H1 (cell line): ENCODE results near the gene RENBP. TPM values are rescaled to one million over a fixed set of nuclear protein-coding genes. Genes with fewer than 3 reads are reported as not detected.

Experiments
- CTCF ChIA-PET: fragments of 300-600 bp; sonication (Branson Sonifier 250); formaldehyde crosslinking; loops from one replicate; lab custom pipeline; 2021; ENCODE audit not compliant: partially characterized antibody; lab: Charles Lee
- POLR2A ChIA-PET: fragments of 300-600 bp; sonication (Branson Sonifier 250); formaldehyde crosslinking; loops from one replicate; lab custom pipeline; 2021; ENCODE audit warnings: inconsistent platforms; ENCODE audit not compliant: partially characterized antibody; lab: Charles Lee
- DNase-seq, 2 experiments: peaks; one replicate each; pipeline versions ENCODE4 v3.0.0 to v3.0.0-alpha.2; 2010 to 2022; ENCODE audit warnings: low spot score in 2 of 2, low read depth in 1 of 2, mixed read lengths in 1 of 2
- FAIRE-seq: peaks from 2 replicates; lab custom pipeline; 2011; peaks lifted over from hg19 to GRCh38; lab: Jason Lieb, UNC
- H2AFZ ChIP-seq: 2 replicates; pipeline ENCODE4 v1.8.1; 2012; ENCODE audit warnings: low read length, inconsistent platforms
- H2AK5ac ChIP-seq: 2 replicates; pipeline ENCODE4 v1.6.1; 2013; ENCODE audit warnings: low read depth, low read length
- H2BK120ac ChIP-seq: replicated peaks from 2 replicates; pipeline ENCODE3; 2013; ENCODE audit warnings: low read depth, low read length, inconsistent platforms
- H2BK12ac ChIP-seq: 2 replicates; pipeline ENCODE4 v1.6.1; 2013; ENCODE audit warnings: low read depth, low read length
- H2BK15ac ChIP-seq: 2 replicates; pipeline ENCODE4 v1.6.1; 2013; ENCODE audit warnings: low read length
- H2BK20ac ChIP-seq: 2 replicates; pipeline ENCODE4 v1.6.1; 2013; ENCODE audit warnings: low read length
- H2BK5ac ChIP-seq: 2 replicates; pipeline ENCODE4 v1.6.1; 2013; ENCODE audit warnings: low read depth, low read length
- H3K14ac ChIP-seq: 2 replicates; pipeline ENCODE4 v1.6.1; 2013; ENCODE audit warnings: inconsistent platforms; ENCODE audit not compliant: insufficient read length
- H3K18ac ChIP-seq: 2 replicates; pipeline ENCODE4 v1.6.1; 2013; ENCODE audit warnings: low read length; ENCODE audit errors: extremely low read depth
- H3K23ac ChIP-seq: 2 replicates; pipeline ENCODE4 v1.6.1; 2013; ENCODE audit warnings: inconsistent platforms; ENCODE audit not compliant: insufficient read length
- H3K23me2 ChIP-seq: 2 replicates; pipeline ENCODE4 v1.6.1; 2013; ENCODE audit warnings: low read depth, low read length
- H3K27ac ChIP-seq: 2 replicates; pipeline ENCODE4 v1.6.1; 2011; ENCODE audit warnings: low read depth, low read length, inconsistent platforms
- H3K27me3 ChIP-seq, 4 experiments: replicated peaks in 1 of 4; 1 replicate in 1 of 4; 2 replicates in 3 of 4; pipeline versions ENCODE4 v1.6.1 to v1.8.1; 2011 to 2013; ENCODE audit warnings: low read length in 3 of 4, mild to moderate bottlenecking in 3 of 4, inconsistent platforms in 2 of 4, mixed read lengths in 2 of 4, moderate library complexity in 1 of 4; ENCODE audit not compliant: control insufficient read depth in 3 of 4, insufficient read depth in 3 of 4; ENCODE audit errors: extremely low read depth in 1 of 4
- H3K36me3 ChIP-seq, 4 experiments: 2 replicates each; pipeline versions ENCODE4 v1.6.1 to v1.8.1; 2011 to 2013; ENCODE audit warnings: mild to moderate bottlenecking in 4 of 4, low read length in 3 of 4, moderate library complexity in 2 of 4, control low read depth in 1 of 4, inconsistent platforms in 1 of 4; ENCODE audit not compliant: insufficient read depth in 4 of 4, control insufficient read depth in 2 of 4
- H3K4ac ChIP-seq: replicated peaks from 2 replicates; pipeline ENCODE3; 2013; ENCODE audit warnings: low read length, low read depth, mixed read lengths, inconsistent platforms; ENCODE audit not compliant: insufficient read length
- H3K4me1 ChIP-seq, 4 experiments: replicated peaks in 1 of 4; 1 replicate in 1 of 4; 2 replicates in 3 of 4; pipeline versions ENCODE4 v1.6.1 to v1.8.1; 2011 to 2013; ENCODE audit warnings: low read length in 3 of 4, inconsistent platforms in 2 of 4, mixed read lengths in 1 of 4; ENCODE audit not compliant: insufficient read depth in 4 of 4, control insufficient read depth in 3 of 4
- H3K4me2 ChIP-seq, 2 experiments: 2 replicates each; pipeline versions ENCODE4 v1.6.1 to v1.8.1; 2011 to 2013; ENCODE audit warnings: low read depth in 2 of 2, low read length in 2 of 2, control low read depth in 1 of 2, inconsistent platforms in 1 of 2, mild to moderate bottlenecking in 1 of 2; ENCODE audit not compliant: insufficient read depth in 1 of 2
- H3K4me3 ChIP-seq, 4 experiments: fragments of 200-600, 300-600 bp in 1 of 4; sonication (generic), shearing (Covaris generic), sonication (Bioruptor Twin) in 1 of 4; 2 replicates each; pipeline versions ENCODE4 v1.5.1 to v1.8.1; 2011 to 2016; ENCODE audit warnings: low read length in 4 of 4, low read depth in 3 of 4, control low read depth in 2 of 4, inconsistent platforms in 2 of 4, mild to moderate bottlenecking in 2 of 4, mixed read lengths in 1 of 4, moderate library complexity in 1 of 4; ENCODE audit not compliant: insufficient read depth in 2 of 4; ENCODE audit errors: extremely low read depth in 1 of 4
- H3K56ac ChIP-seq: replicated peaks from 2 replicates; pipeline ENCODE3; 2013; ENCODE audit warnings: low read depth, mild to moderate bottlenecking, mixed read lengths, low read length, inconsistent platforms; ENCODE audit not compliant: insufficient read length
- H3K79me1 ChIP-seq: 2 replicates; pipeline ENCODE4 v1.6.1; 2013; ENCODE audit warnings: low read depth, low read length, control low read depth
- H3K79me2 ChIP-seq, 2 experiments: 2 replicates each; pipeline versions ENCODE4 v1.6.1 to v1.8.1; 2012 to 2013; ENCODE audit warnings: low read length in 2 of 2, mild to moderate bottlenecking in 2 of 2, inconsistent platforms in 1 of 2; ENCODE audit not compliant: insufficient read depth in 2 of 2, control insufficient read depth in 1 of 2
- H3K9ac ChIP-seq, 4 experiments: replicated peaks in 1 of 4; 1 replicate in 1 of 4; 2 replicates in 3 of 4; pipeline versions ENCODE4 v1.6.1 to v1.8.1; 2011 to 2013; ENCODE audit warnings: low read depth in 3 of 4, low read length in 3 of 4, control low read depth in 2 of 4, mild to moderate bottlenecking in 2 of 4, moderate library complexity in 2 of 4, inconsistent platforms in 1 of 4; ENCODE audit errors: extremely low read depth in 1 of 4
- H3K9me3 ChIP-seq, 2 experiments: 2 replicates each; pipeline versions ENCODE4 v1.6.1 to v1.8.1; 2012 to 2013; ENCODE audit warnings: mild to moderate bottlenecking in 2 of 2, moderate library complexity in 2 of 2, control low read depth in 1 of 2, inconsistent platforms in 1 of 2, low read depth in 1 of 2, low read length in 1 of 2, mixed read lengths in 1 of 2; ENCODE audit not compliant: insufficient read depth in 2 of 2
- H4K20me1 ChIP-seq, 2 experiments: replicated peaks in 1 of 2; 2 replicates each; pipeline versions ENCODE3 to v1.8.1; 2011 to 2013; ENCODE audit warnings: inconsistent platforms in 2 of 2, low read length in 2 of 2, mild to moderate bottlenecking in 1 of 2; ENCODE audit not compliant: insufficient read depth in 2 of 2, control insufficient read depth in 1 of 2
- H4K5ac ChIP-seq: 2 replicates; pipeline ENCODE4 v1.6.1; 2013; ENCODE audit warnings: low read length, low read depth, mixed read lengths, inconsistent platforms; ENCODE audit not compliant: insufficient read length
- H4K8ac ChIP-seq: 2 replicates; pipeline ENCODE4 v1.8.0; 2013; ENCODE audit warnings: mild to moderate bottlenecking, moderate library complexity, low read length, inconsistent platforms; ENCODE audit not compliant: insufficient read depth; ENCODE audit errors: extremely low read depth
- H4K91ac ChIP-seq: replicated peaks from 2 replicates; pipeline ENCODE3; 2013; ENCODE audit warnings: low read length, mixed read lengths, inconsistent platforms; ENCODE audit not compliant: insufficient read length
- BACH1 ChIP-seq: IDR thresholded peaks from 2 replicates; pipeline ENCODE4 v1.6.1; 2012; ENCODE audit warnings: low read length, improper control_type of control experiment
- CTBP2 ChIP-seq: IDR thresholded peaks from 2 replicates; pipeline ENCODE4 v1.7.0; 2011; ENCODE audit warnings: borderline replicate concordance, mild to moderate bottlenecking, moderate library complexity, mixed read lengths, low read length; ENCODE audit not compliant: insufficient read depth, insufficient read length
- EGR1 ChIP-seq: IDR thresholded peaks from 2 replicates; pipeline ENCODE4 v1.6.1; 2011; ENCODE audit warnings: low read depth, low read length, borderline replicate concordance
- GABPA ChIP-seq: IDR thresholded peaks from 2 replicates; pipeline ENCODE4 v1.6.1; 2011; ENCODE audit warnings: mild to moderate bottlenecking, low read length, moderate library complexity, borderline replicate concordance; ENCODE audit not compliant: insufficient read depth
- GTF2F1 ChIP-seq: IDR thresholded peaks from 2 replicates; pipeline ENCODE4 v1.6.1; 2012; ENCODE audit warnings: low read depth, low read length, improper control_type of control experiment, borderline replicate concordance
- KDM4A ChIP-seq: IDR thresholded peaks from one replicate; pipeline ENCODE4 v1.7.1; 2012; ENCODE audit warnings: low read depth, mild to moderate bottlenecking, moderate library complexity, low read length, inconsistent platforms; ENCODE audit not compliant: severe bottlenecking
- RBBP5 ChIP-seq: IDR thresholded peaks from 2 replicates; pipeline ENCODE4 v1.7.1; 2012; ENCODE audit warnings: low read depth, mild to moderate bottlenecking, inconsistent platforms, low read length, moderate library complexity, borderline replicate concordance
- SAP30 ChIP-seq: fragments of 300-600 bp; sonication (generic); IDR thresholded peaks from 2 replicates; pipeline ENCODE4 v1.7.1; 2012; ENCODE audit warnings: low read length, moderate library complexity, mild to moderate bottlenecking, inconsistent platforms; ENCODE audit not compliant: insufficient read depth, insufficient replicate concordance
- SIN3A ChIP-seq, 2 experiments: IDR thresholded peaks in 1 of 2; conservative IDR thresholded peaks in 1 of 2; 2 replicates each; pipeline ENCODE4 v1.6.1; 2011 to 2012; ENCODE audit warnings: low read length in 2 of 2, improper control_type of control experiment in 1 of 2, low read depth in 1 of 2, mild to moderate bottlenecking in 1 of 2
- SP4 ChIP-seq: IDR thresholded peaks from 2 replicates; pipeline ENCODE4 v1.6.1; 2012; ENCODE audit warnings: low read length, inconsistent platforms
- TAF1 ChIP-seq: IDR thresholded peaks from 2 replicates; pipeline ENCODE4 v1.6.1; 2011; ENCODE audit warnings: mild to moderate bottlenecking, low read depth, low read length
- ZNF274 ChIP-seq: IDR thresholded peaks from 2 replicates; pipeline ENCODE4 v1.7.0; 2012; ENCODE audit warnings: low read length, borderline replicate concordance; ENCODE audit errors: extremely low read depth
- WGBS, 2 experiments: shearing (Covaris generic) in 1 of 2; methylation state at CpG; one replicate each; pipeline versions ENCODE4 v1.1.6 to v1.1.7; 2013 to 2015; ENCODE audit warnings: low lambda C conversion rate in 2 of 2, mixed read lengths in 2 of 2, inconsistent platforms in 1 of 2, low coverage in 1 of 2, missing lambda C conversion rate in 1 of 2; ENCODE audit not compliant: insufficient replicate concordance in 2 of 2, insufficient coverage in 1 of 2, insufficient read length in 1 of 2; ENCODE audit errors: extremely low coverage in 1 of 2, missing lambda C conversion rate in 1 of 2; 5-methylcytosine and 5-hydroxymethylcytosine counted together
- polyA plus RNA-seq, 7 experiments: library from polyadenylated mRNA; depleted of rRNA in 3 of 7; stranded (reverse) in 5 of 7; unstranded in 2 of 7; fragments of >200 nt in 5 of 7; fragments of 200-250 nt in 2 of 7; gene quantifications; 1 replicate in 5 of 7; 2 replicates in 1 of 7; 4 replicates in 1 of 7; pipeline versions ENCODE4 v1.2.1 to v1.2.3, GENCODE V29; 2011 to 2013; ENCODE audit warnings: missing spikeins in 2 of 7, mixed read lengths in 2 of 7
- total RNA-seq: library from RNA; stranded (reverse); fragmentation: NEBNext Ultra II Directional; extraction: Animal tissue kit (Norgen Biotek cat#: 25700); gene quantifications from 2 replicates; pipeline ENCODE4 v1.2.1, GENCODE V29; 2021

Gene RENBP
- total and polyA plus RNA-seq, 2 of the 8 experiments (the other 6 are each of a cell fraction or from before 2014, with no cell fraction given) = 12.4 to 21.8 TPM

GRCh38 chrX:153932220-153932915, 12.1 kb downstream of the RENBP start:
- Histone ChIP-seq H3K79me1 (no peaks in the 10 kb centered on the region), H4K5ac (no peak overlapping the region), H4K91ac (no peak overlapping the region), H3K9ac (no peak overlapping the region), H3K4ac (no peak overlapping the region), H3K23ac (no peak overlapping the region), H3K23me2 (peaks cover 8% of the 10 kb centered on the region; the same call in 1 of the 2 replicates), H3K27me3 (no peaks in the 10 kb centered on the region), H2BK120ac (no peak overlapping the region), H2BK5ac (no peak overlapping the region), H3K18ac (no peak overlapping the region), H3K4me3 (no peak overlapping the region), H3K56ac (no peak overlapping the region), H3K14ac (no peak overlapping the region), H3K4me1 (peaks cover 0 to 10% (median 6%) of the 10 kb centered on the region in 4 experiments; a peak in 5 of 7 replicates), H3K9me3 (no peaks in the 10 kb centered on the region), H4K8ac (no peak overlapping the region), H2BK20ac (no peak overlapping the region), H3K36me3 (peaks cover 0 to 10% (median 4%) of the 10 kb centered on the region in 4 experiments; a peak in 2 of 8 replicates), H2AFZ (no peak overlapping the region), H3K27ac (no peak overlapping the region), H2AK5ac (no peak overlapping the region), H3K4me2 (no peak overlapping the region), H3K79me2 (peaks cover 0 to 13% of the 10 kb centered on the region in 2 experiments; a peak in 2 of 4 replicates), H2BK12ac (no peak overlapping the region), H2BK15ac (no peak overlapping the region), H4K20me1 (peaks cover 0 to 3% of the 10 kb centered on the region in 2 experiments)
- CTCF ChIA-PET = interaction anchor here (1.4 to 19.6 kb wide), 2 partner anchors 9 to 16 kb away, joined by 7 to 272 read pairs; partner anchors contain the start of gene RENBP
- FAIRE-seq (no peak), DNase-seq (no peak)
- POLR2A ChIA-PET = interaction anchor here (18.9 kb wide), 1 partner anchor 8 kb away, joined by 231 read pairs; the partner anchor contains the start of gene ARHGAP4
- 94% methylated on average over 11 of the region's 13 CpGs; no CpG with 5 or more reads in 1 of the 2 experiments for WGBS, 2 experiments
- TF ChIP-seq SP4 = no peak
- TF ChIP-seq SAP30 = no peak
- TF ChIP-seq TAF1 = no peak
- no peak for TF ChIP-seq EGR1
- no peak for TF ChIP-seq BACH1
- no peak for TF ChIP-seq GABPA
- TF ChIP-seq RBBP5 = no peak
- TF ChIP-seq KDM4A = no peak
- no peak for TF ChIP-seq SIN3A (conservative IDR thresholded peaks at IDR 0.05 in 1 of 2, IDR thresholded peaks at IDR 0.05 in 1 of 2; ENCODE audit: low read depth in 1 of 2, low read length in 2 of 2)
- no peak for TF ChIP-seq GTF2F1
- TF ChIP-seq CTBP2 = no peak
- no peak for TF ChIP-seq ZNF274
